Urothelium cell line (cell line): ENCODE data around the gene RASGEF1C.
"Not testable (repeated sequence)": the region's sequence is repeated elsewhere in the genome, so short reads cannot be mapped to it uniquely, and the experiment has no call there.

Experiments used
- DNase-seq: peaks from one replicate; pipeline ENCODE4 v3.0.0; 2011; ENCODE audit warnings: low spot score, mixed read lengths
- FAIRE-seq: peaks from 2 replicates; lab custom pipeline; 2011; peaks lifted over from hg19 to GRCh38; lab: Jason Lieb, UNC

Gene RASGEF1C

GRCh38 chr5:180104168-180104530 is 104.9 kb downstream of the RASGEF1C start:
- FAIRE-seq (no peak), DNase-seq (no peak)

DNA sequence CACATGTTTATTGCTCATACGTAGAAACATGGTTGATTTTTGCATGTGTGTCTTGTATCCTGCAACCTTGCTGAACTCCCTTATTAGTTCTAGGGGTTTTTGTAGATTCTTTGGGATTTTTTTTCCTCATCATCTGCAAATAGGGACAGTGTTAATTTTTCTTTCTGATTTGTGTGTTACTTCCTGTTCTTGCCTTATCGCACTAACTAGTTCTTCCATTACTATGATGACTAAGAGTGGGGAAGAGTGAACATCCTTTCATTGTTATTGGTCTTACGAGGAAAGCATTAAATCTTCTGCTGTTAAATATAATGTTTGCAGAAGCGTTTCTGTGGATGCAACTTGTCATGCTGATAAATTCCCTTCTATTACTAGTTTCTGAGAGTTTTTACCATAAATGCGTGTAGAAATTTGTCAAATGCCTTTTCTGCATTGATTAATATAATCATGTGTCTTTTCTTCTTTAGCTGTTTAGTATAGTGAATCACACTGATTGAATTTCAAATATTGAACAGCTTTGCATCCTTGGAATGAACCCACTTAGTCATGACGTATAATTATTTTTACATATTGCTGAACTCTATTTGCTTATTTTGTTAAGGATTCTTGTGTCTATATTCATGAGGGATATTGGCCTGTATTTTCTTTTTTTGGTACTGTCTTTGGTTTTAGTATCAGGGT is 105.4 kb downstream of the RASGEF1C start:
- no peak for DNase-seq
- FAIRE-seq: no peak

DNA sequence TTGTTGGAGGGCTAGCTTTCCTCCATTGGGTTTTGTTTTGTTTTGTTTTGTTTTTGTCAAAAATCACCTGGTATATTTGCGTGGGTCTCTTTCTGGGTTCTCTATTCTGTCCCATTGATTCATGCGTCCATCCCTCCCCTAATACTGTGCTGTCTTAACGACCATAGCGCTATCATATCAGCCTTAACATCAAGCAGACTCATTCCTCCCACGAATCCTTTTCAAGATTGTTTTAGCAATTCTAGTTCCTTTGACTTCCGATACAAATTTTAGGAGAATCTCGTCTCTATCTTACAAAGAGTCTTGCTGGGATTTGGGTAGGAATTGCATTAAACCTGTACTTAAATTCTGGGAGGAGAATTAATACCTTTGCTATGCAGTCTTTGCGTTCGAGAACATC is 106.4 kb downstream of the RASGEF1C start:
- no peak for FAIRE-seq
- DNase-seq: no peak

GRCh38 chr5:180101451-180102105 is 107.4 kb downstream of the RASGEF1C start:
- no peak for DNase-seq
- FAIRE-seq: no peak

GRCh38 chr5:180100621-180101450 is 108.2 kb downstream of the RASGEF1C start:
- FAIRE-seq: no peak
- no peak for DNase-seq

- DNase-seq (no peak), FAIRE-seq (no peak)
Measured at GRCh38 chr5:180099733-180100611, 109.0 kb downstream of the RASGEF1C start.

DNA sequence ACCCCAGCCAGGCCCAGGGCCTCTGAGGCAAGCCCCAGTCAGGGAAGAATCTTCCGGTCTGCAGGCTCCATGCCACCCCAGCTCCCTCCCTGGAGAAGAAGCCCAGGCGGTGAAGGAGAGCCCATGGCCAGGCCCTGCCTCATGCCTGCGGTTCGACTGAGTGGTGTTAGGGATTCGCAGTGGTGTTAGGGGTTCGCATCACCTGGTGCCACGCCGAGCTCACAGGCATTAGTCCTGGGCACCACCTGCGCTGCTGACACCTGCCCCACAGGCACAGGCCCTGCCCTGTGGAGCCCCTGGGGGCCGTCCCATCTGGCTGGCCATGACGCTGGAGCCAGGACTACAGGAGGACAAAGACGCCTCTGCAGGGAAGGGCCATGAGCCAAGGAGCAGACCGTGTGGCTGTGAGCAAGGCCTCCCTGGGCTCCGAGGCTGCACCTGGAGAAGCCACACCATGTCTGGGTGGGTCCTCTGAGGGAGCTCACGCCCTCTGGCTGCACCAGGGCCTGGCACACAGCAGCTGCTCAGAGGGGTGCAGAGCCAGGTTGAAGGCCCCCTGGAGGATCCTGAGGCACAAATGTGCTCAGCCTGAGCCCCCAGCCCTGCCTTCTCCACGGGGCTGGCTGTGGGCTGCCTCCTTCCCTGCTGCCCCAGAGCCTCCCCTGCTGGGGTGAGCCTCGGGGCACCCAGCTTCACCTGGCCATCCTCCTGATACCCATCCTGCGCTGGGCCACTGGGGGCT is 109.8 kb downstream of the RASGEF1C start:
- DNase-seq: no peak
- FAIRE-seq: no peak

GRCh38 chr5:180098526-180098925 is 110.5 kb downstream of the RASGEF1C start:
- FAIRE-seq (no peak), DNase-seq (no peak)

DNA sequence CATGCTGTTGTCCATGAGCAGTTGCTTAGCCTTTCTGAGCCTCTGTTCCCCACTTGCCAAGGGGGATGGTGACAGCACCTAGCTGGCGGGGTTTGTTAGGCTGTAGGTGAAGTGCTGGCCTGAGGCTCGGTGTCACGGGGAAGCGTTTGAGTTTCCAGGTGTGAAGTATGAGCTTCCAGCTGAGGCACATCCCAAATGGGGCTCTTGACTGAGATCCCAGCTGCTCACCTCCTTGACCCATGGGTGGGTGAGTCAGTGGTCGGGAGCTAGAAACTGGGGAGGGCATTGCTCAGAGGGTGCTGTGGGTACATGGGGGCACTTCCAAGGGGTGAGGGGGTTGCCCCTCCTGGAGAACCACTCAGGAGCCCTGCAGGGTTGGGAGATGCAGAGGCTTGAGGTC is 111.1 kb downstream of the RASGEF1C start:
- DNase-seq: no peak
- FAIRE-seq: no peak

GRCh38 chr5:180097163-180097894 is 111.7 kb downstream of the RASGEF1C start:
- FAIRE-seq (no peak), DNase-seq (no peak)

DNA sequence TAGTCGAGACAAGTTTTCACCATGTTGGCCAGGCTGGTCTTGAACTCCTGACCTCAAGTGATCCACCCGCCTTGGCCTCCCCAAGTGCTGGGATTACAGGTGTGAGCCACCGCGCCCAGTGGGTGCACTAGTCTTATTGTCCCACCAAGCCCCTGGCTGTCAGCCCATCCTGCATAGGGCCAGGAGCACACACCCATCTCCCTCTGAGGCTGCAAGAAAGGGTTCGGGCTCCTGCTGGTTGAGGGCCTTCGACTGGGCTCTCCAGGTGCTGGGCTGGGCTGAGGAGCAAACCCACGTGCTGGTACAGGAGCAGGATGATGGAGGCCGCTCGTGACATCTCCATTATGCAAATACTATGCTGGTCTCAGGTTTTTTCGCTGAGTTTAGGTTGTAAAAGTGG is 112.4 kb downstream of the RASGEF1C start:
- DNase-seq (no peak), FAIRE-seq (no peak)

- FAIRE-seq (no peak), DNase-seq (no peak)
Measured at GRCh38 chr5:180095545-180095944, 113.5 kb downstream of the RASGEF1C start.

- FAIRE-seq: no peak
Measured at GRCh38 chr5:180093651-180094382, 115.2 kb downstream of the RASGEF1C start.

DNA sequence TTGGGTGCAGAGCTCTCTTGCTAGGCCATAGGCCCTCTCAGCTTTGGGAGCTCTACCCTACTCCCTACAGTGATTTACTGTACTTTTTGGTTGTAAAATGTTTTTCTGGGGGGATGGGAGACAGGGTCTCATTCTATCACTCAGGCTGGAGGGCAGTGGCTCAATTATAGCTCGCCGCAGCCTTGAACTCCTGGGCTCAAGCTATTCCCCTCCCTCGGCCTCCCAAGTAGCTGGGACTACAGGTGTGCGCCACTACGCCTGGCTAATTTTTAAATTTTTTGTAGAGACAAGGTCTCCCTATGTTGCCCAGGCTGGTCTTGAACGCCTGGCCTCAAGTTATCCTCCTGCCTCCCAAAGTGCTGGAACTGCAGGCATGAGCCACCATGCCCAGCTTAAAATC is 115.8 kb downstream of the RASGEF1C start:
- DNase-seq (no peak), FAIRE-seq (no peak)

More at GRCh38 chr5:180093651-180094382, 115.2 kb downstream of the RASGEF1C start:
- DNase-seq: no peak

GRCh38 chr5:180090769-180091546 is 118.1 kb downstream of the RASGEF1C start:
- FAIRE-seq (no peak), DNase-seq (peak; percentile 39)

- DNase-seq (peak; percentile 85), FAIRE-seq (peak; percentile 17)
Measured at GRCh38 chr5:180090098-180090768, 118.8 kb downstream of the RASGEF1C start.

DNA sequence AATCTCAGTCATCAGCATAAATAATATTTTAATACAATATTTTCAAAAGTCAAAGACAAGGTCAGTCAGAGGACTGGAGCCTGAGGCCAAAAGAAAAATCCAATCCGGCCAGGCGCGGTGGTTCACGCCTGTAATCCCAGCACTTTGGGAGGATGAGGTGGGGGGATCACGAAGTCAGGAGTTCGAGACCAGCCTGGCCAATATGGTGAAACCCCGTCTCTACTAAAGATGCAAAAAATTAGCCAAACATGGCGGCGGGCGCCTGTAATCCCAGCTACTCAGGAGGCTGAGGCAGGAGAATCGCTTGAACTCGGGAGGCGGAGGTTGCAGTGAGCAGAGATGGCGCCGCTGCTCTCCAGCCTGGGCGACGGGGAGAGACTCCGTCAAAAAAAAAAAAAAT is 119.4 kb downstream of the RASGEF1C start:
- not testable (repeated sequence) for FAIRE-seq, DNase-seq
